Measurements from ENCODE around the gene DMXL1. TPM values are rescaled to one million over a fixed set of nuclear protein-coding genes. Genes with fewer than 3 reads are reported as not detected.

The DMXL1 gene
- total RNA-seq, 1 experiment from 2014 or later, result 20.8 TPM

DNA sequence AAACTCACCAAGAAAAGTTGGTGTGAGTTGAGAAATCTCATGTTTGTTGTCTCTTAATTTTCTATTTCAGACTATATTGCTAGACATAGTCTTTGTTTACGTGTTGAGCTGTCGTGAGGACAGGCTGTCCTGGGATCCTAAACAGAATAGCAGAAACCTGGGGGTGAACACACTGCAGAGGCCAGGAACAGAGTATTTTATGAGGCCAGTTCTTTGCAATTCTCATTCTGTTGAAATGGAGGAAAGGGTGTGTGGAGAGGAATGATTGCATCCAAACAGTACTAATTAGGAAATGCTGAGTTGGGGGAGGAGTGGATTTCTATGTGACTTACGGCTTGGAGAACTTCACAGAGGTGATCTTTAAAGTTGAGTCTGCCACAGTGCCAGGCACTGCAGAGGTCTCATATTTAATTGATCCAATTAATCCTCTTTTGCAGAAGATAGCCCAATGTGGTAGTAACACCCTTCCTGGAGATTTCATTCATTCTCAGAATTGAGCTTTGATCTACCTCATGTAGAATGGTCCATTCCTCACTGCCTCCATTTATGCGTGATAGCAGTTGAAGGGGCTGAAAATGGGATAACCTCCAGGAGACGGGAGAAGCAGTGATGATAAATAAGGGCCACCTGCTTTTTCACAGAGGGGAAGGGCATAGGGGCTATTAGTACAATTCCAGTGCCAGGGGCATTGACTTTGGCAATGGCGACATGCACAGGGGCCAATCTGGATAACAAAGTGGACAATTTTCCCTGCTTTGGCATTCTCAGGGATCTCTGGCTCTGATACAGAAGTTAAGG, 200.3 kb downstream of the DMXL1 start:
- no peaks in the 10 kb centered on the region; the same call in 1 of the 2 replicates for H3K36me3 ChIP-seq (replicated peaks; ENCODE audit: control insufficient read depth, insufficient read depth, low read length)

DNA sequence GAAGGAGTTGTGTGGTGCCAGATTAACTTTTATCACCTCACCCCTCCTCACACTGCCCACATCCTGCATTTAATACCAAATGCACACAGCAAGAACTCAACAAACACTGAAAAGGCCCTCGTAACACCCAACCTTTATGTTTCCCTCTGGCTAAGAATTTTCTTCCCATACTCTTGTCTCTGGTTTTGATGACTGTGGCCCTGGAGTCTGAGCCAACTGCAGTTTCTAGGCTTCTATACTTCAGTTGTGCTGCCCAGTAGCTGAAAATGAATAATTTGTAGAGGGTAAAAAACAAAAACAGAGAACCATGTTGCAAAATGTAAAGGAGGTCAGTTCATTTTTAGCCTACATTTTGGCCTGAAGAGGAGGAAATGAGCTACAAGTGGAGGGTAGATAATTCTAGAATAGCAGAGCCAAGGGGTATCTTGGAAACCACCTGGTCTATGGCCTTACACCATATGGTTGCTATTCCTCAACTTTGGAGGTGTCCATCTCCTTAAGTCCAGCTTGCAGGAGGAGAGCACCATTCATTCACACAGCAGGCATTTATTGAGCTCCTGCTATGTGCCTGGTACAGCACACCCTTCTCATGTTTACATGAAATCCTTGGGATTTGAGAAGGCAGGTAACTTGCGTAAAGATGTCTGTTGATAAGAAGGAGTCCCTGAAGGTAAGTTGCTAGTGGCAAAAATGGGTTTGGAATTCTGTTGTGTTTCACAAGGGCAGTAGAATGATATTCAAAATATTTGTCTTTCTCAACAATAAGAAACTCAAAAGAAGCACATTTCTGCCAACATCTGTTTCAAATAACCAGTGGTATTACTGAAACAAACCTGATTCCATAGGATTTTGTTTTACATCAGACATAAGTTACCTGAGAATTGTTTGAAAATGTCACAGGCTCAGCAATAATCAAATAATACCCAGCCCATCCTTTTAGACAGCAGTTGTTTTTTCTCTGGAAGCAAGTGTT, 201.2 kb downstream of the DMXL1 start:
- Histone ChIP-seq H3K4me3 (ENCODE audit: insufficient read depth, low read depth, low read length) (no peak overlapping the region), H3K27me3 (ENCODE audit: control insufficient read depth, insufficient read depth, low read length) (peaks cover 4% of the 10 kb centered on the region), H3K36me3 (replicated peaks; ENCODE audit: control insufficient read depth, insufficient read depth, low read length) (no peaks in the 10 kb centered on the region; the same call in 1 of the 2 replicates)
- DNase-seq, result no peak

More for the DNA sequence above, 200.3 kb downstream of the DMXL1 start:
- Histone ChIP-seq H3K27me3 (ENCODE audit: control insufficient read depth, insufficient read depth, low read length) (peaks cover 4% of the 10 kb centered on the region), H3K4me3 (ENCODE audit: insufficient read depth, low read depth, low read length) (no peak overlapping the region)
- no peak for DNase-seq

DNA sequence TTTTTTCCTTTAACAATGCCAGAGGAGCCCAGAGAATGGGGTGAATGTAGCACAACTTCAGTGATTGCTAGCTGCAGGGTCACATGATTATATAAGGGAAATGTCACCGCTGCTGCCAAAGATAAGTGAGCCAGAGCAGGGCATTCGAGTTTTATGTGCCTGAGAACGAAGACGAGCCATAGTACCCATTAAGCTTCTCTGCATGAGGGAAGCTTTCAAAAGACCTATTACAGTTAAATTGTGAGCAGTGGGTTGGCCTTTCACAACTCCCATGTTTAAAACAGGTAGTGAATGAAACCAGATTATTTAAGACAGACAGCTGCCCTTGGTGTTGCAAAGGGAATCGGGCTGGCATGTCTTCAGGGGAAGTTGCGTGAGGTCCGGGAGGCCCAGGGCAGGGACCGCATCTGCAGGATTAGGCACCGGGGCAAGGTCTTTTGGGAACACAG, 202.5 kb downstream of the DMXL1 start:
- DNase-seq, result no peak
- H3K36me3 ChIP-seq (replicated peaks; ENCODE audit: control insufficient read depth, insufficient read depth, low read length), result no peaks in the 10 kb centered on the region
- H3K4me3 ChIP-seq (ENCODE audit: insufficient read depth, low read depth, low read length), result no peak overlapping the region
- H3K27me3 ChIP-seq (ENCODE audit: control insufficient read depth, insufficient read depth, low read length), result peaks cover 4% of the 10 kb centered on the region

DNA sequence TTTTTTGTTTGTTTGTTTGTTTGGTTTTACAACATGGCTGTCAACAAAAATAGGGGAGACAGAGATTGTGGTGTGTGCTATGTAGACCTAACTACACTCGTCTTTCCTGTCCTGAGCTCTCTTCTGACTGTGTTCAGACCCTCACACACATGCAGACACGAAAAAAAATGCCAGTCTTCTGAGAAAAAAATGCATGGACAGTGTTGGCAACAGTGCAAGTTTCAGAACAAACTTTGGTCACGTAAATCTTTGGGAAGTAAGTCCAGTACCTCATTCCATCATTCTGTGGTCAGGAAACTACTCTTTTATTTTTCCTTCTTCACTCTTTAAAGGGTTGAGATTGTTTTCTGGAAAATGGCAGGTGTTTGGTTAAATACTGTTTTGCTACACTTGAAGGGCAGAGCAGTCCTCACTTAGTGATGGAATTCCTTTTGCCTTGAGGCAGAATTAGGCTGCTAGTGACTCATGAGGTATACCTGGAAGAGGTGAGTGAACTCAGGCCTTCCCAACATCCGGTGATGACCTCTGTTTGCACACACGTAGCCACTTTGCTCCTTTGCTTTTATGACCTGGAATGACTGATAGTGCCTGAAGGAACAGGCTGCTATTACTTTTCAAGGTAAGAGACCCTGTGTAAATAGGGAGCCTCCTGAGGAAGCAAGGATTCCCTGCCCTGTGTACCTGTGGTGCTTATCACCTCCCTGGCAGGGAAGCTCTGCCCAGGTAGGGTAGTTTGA, 203.3 kb downstream of the DMXL1 start:
- Histone ChIP-seq H3K36me3 (replicated peaks; ENCODE audit: control insufficient read depth, insufficient read depth, low read length) (no peaks in the 10 kb centered on the region), H3K27me3 (ENCODE audit: control insufficient read depth, insufficient read depth, low read length) (peaks cover 2% of the 10 kb centered on the region), H3K4me3 (ENCODE audit: insufficient read depth, low read depth, low read length) (no peak overlapping the region)
- no peak for DNase-seq

DNA sequence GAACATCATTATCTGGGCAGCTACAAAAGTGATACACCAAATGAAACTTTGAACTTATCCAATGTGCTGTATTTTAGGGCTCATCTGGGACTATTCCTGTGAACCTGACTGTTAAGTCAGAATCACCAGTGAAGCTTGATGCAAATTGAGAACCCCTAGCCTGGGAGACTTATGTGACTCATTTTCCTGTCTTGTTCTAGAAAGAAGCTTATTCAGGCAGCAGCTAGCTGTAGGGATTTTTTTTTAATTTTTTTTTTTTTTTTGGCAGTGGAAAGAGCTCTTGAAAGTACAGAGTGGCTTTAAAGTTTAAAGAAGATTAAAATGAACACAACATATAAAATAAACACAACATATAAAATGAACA, 203.9 kb downstream of the DMXL1 start:
- no peak for DNase-seq
- Histone ChIP-seq H3K36me3 (replicated peaks; ENCODE audit: control insufficient read depth, insufficient read depth, low read length) (no peaks in the 10 kb centered on the region), H3K4me3 (ENCODE audit: insufficient read depth, low read depth, low read length) (no peak overlapping the region), H3K27me3 (ENCODE audit: control insufficient read depth, insufficient read depth, low read length) (no peaks in the 10 kb centered on the region)

DNA sequence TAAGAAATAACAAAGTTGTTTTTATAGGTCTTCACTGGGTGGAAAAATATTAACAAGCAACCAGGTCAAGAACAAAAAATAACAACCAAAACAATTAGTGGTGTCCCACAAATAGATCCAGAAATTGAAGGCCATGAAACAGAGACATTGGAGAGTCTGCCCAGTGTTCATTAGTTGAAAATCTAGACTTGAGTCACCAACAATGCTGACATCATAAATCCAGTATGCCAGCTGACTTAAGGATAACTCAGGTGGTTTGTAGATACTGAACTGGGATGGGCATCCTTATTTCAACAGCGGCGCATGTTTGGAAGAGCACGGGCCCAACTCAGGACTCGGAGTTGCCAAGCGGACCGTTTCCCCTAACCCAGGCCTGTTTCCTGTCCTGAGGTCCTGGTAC, 204.3 kb downstream of the DMXL1 start:
- Histone ChIP-seq H3K36me3 (replicated peaks; ENCODE audit: control insufficient read depth, insufficient read depth, low read length) (no peaks in the 10 kb centered on the region), H3K4me3 (ENCODE audit: insufficient read depth, low read depth, low read length) (no peak overlapping the region), H3K27me3 (ENCODE audit: control insufficient read depth, insufficient read depth, low read length) (no peaks in the 10 kb centered on the region)
- DNase-seq, result no peak

DNA sequence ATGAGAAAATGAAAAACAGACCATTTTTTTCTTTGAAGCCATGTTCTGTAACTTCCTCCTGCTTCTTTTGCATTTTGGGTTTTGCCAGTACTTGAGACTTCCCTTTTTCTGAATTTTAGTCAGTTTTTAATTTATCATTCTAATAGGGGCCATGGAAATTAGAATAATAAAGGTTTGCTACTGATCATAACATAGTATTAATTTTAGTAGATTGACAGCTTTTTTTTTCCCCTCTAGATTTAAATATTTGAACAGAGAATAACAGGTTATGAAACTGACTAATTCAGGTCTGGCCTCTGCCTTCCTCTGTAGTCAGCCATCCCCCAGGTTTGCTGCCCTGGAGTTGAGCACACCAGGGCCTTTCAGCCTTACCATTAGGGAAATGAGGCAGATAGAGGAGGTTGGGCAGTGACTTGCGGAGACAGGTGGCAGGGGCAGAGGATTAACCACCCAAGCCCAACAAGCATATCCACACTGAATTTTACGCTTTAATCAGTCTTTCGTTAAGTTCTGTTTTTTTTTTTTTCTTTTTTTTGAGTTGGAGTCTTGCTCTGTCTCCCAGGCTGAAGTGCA, 204.8 kb downstream of the DMXL1 start:
- no peaks in the 10 kb centered on the region for H3K36me3 ChIP-seq (replicated peaks; ENCODE audit: control insufficient read depth, insufficient read depth, low read length)
- no peak for DNase-seq
- H3K4me3 ChIP-seq (ENCODE audit: insufficient read depth, low read depth, low read length), result no peak overlapping the region
- no peaks in the 10 kb centered on the region for H3K27me3 ChIP-seq (ENCODE audit: control insufficient read depth, insufficient read depth, low read length)

DNA sequence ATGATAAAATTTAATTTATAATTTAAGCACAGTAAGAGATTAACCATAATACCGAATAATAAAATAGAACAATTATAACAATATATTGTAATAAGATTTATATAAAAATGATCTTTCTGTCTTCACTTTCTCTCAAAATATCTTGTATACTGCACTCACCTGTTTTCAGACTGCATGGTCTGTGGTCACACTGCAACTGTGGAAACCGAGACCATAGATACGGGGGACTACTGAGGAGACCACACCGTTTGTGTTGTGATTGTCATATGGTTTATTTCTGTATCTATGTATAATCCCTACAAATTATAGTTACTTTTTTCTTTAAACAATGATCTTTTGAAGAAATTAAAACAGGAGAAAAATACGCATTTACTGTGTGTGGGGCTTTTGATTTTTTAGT, 206.1 kb downstream of the DMXL1 start:
- Histone ChIP-seq H3K36me3 (replicated peaks; ENCODE audit: control insufficient read depth, insufficient read depth, low read length) (no peaks in the 10 kb centered on the region), H3K4me3 (ENCODE audit: insufficient read depth, low read depth, low read length) (no peak overlapping the region), H3K27me3 (ENCODE audit: control insufficient read depth, insufficient read depth, low read length) (no peaks in the 10 kb centered on the region)
- no peak for DNase-seq

DNA sequence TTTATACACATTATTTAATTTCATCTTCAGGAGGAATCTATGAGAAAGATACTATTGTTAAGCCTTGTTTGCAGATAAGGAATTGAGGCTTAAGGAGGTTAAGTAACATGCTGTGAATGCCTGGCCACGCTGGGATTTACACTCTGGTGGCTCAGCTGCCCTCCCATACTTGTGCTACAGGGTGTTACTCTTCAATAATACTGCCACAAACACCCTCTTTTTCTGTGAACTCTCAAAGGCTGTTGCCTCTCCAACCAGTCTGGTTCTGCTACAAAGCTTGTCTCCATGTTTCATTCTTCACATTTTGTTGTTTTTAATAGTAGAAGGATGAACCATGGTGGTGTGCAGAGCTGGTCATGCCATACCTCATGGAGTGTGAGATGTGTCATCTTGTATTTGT, 208.2 kb downstream of the DMXL1 start:
- Histone ChIP-seq H3K36me3 (replicated peaks; ENCODE audit: control insufficient read depth, insufficient read depth, low read length) (no peaks in the 10 kb centered on the region), H3K27me3 (ENCODE audit: control insufficient read depth, insufficient read depth, low read length) (no peaks in the 10 kb centered on the region), H3K4me3 (ENCODE audit: insufficient read depth, low read depth, low read length) (no peak overlapping the region)
- DNase-seq, result no peak

DNA sequence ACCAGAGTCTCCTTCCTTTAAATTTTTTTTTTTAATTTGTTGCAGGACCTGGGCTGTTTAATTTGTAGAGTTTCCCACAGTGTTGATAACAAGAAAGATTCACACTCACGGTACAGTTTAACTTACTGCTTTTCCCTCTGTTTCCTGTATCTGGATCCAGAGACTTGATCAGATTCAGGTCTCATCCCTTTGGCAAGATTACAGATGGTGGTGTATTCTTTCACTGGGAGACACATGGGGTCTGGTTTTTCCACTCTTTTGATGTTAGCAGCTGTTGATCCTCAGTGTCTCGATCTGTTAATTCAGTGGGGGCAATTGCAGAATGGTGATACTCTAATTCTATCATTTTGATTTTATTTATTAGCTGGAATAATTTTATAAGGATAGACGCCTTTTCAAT, 209.5 kb downstream of the DMXL1 start:
- no peaks in the 10 kb centered on the region for H3K36me3 ChIP-seq (replicated peaks; ENCODE audit: control insufficient read depth, insufficient read depth, low read length)
- H3K4me3 ChIP-seq (ENCODE audit: insufficient read depth, low read depth, low read length), result no peak overlapping the region

DNA sequence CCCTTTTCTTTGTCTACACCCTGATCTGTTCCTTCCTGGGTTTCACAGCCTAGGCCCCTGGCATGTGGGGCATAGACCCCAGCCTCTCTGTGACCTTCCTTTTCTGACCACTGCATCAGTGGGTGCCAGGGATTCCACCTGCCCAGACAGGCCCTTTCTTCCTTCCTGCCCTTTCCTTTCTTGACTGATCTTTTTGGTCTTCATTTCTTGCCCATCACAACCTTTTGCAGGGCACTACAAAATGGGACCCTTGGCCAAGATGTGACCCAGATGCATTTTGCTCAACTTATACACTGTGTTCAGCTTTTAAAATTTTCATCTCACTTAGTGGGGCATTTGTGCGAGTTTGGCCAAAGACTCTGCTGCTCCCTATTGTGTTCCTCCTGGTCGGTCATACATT, 211.7 kb downstream of the DMXL1 start:
- H3K27me3 ChIP-seq (ENCODE audit: control insufficient read depth, insufficient read depth, low read length), result no peaks in the 10 kb centered on the region
- H3K36me3 ChIP-seq (replicated peaks; ENCODE audit: control insufficient read depth, insufficient read depth, low read length), result no peaks in the 10 kb centered on the region
- no peak for DNase-seq
- H3K4me3 ChIP-seq (ENCODE audit: insufficient read depth, low read depth, low read length), result no peak overlapping the region

More for the DNA sequence above, 209.5 kb downstream of the DMXL1 start:
- H3K27me3 ChIP-seq (ENCODE audit: control insufficient read depth, insufficient read depth, low read length), result no peaks in the 10 kb centered on the region
- DNase-seq, result no peak

DNA sequence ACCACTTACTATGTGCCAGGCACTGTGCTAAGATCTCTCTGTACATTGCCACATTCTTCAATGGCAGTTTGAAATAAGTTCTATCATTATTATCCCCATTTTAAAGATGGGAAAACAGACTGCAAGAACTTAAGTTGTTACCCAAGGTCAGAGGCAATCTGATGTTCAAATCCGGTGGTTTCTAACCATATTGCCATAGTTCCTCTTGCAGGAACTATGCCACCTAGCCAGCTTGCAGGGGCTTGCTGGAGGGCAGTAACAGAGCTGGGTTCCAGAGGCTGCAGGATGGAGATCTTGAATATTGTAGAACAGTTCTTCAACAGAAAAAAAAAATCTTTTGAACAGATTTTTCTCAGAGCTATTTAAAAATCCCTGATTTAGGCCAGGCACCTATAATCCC, 213.1 kb downstream of the DMXL1 start:
- Histone ChIP-seq H3K36me3 (replicated peaks; ENCODE audit: control insufficient read depth, insufficient read depth, low read length) (no peaks in the 10 kb centered on the region), H3K4me3 (ENCODE audit: insufficient read depth, low read depth, low read length) (no peak overlapping the region), H3K27me3 (ENCODE audit: control insufficient read depth, insufficient read depth, low read length) (no peaks in the 10 kb centered on the region)
- no peak for DNase-seq

DNA sequence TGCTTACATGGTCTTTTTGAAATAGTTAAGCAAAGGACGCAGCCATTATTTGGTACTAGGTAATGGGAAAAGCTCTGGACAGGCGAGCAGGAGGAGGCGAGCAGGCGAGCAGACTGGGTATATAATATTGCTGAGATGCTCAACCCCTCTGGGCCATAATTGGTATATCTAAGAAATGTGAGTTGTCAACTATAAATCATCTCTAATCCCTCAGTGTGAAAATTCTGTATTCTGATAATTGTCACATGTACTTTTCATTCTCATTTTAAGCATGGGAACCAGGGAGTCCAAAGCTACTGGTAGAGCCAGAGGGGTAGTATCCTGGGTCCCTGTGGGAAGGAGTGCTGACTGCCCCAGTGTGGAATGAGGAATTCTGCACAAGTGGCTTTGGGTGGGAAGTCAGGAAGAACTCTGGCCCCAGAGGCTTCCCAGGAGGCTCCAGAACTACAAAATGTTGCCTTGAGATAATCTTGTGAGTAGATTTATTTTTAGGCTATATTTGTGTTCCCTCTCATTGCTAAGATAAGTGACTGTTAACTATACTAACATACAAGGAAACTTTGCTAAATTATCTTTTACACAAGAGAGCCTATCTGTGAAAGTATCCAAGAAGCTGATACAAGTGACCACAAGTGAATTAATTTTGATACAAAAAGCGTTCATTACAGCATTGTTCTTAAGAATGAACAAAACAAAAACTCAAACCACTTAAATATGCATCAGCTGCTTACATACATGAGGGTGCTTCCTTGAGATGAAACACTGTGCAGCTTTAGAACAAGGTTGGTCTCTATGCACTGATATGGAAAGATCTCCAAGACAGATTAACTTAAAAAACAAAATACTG, 214.4 kb downstream of the DMXL1 start:
- Histone ChIP-seq H3K27me3 (ENCODE audit: control insufficient read depth, insufficient read depth, low read length) (no peaks in the 10 kb centered on the region), H3K4me3 (ENCODE audit: insufficient read depth, low read depth, low read length) (no peak overlapping the region), H3K36me3 (replicated peaks; ENCODE audit: control insufficient read depth, insufficient read depth, low read length) (no peaks in the 10 kb centered on the region)
- DNase-seq, result no peak

Measured in H7 (cell line).